ENCODE results near the gene EHMT1.

The EHMT1 gene

DNA sequence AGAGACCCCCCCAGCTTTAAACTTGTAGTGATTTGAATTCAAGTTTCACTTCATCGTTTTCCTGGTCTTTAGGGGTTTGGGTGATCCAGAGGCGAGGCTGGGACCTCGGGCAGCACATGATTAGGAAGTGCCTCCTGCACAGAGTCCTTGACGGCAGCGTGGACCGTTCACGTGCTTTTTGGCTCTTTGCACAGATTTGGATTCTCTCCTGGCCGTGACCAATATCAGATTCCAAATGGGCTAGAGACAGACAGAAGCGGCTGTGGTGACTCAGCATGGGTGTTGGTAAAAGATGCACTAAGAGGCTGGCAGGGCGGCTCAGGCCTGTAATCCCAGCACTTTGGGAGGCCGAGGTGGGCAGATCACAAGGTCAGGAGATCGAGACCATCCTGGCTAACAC is 141.6 kb downstream of the EHMT1 start:
- Histone ChIP-seq H3K4me1 (ENCODE audit: low read length) (peaks cover 17% of the 10 kb centered on the region), H2AFZ (ENCODE audit: low read length) (no peak overlapping the region), H3K36me3 (replicated peaks; ENCODE audit: insufficient read depth, low read length) (peaks cover 6% of the 10 kb centered on the region; the same call in 1 of the 2 replicates), H4K20me1 (ENCODE audit: insufficient read depth, low read length) (no peaks in the 10 kb centered on the region), H3K9me3 (replicated peaks; ENCODE audit: insufficient read depth, low read length) (no peaks in the 10 kb centered on the region), H3K9me2 (replicated peaks; ENCODE audit: insufficient read depth, low read length) (no peaks in the 10 kb centered on the region), H3K79me2 (ENCODE audit: low read length) (peaks cover 16% of the 10 kb centered on the region; the same call in 1 of the 2 replicates), H3K9ac (ENCODE audit: low read length) (no peak overlapping the region), H3K4me2 (ENCODE audit: low read depth, low read length) (no peak overlapping the region), H3K27ac (ENCODE audit: low read length) (no peak overlapping the region), H3F3A (ENCODE audit: insufficient read depth, low read length) (0 out of 2 replicates have a peak, but pooled peaks cover 10% of the 10 kb centered on the region), H3K4me3 (ENCODE audit: low read length) (no peak overlapping the region), H3K27me3 (replicated peaks; ENCODE audit: insufficient read depth, low read length) (no peaks in the 10 kb centered on the region)
- TF ChIP-seq, protein P1, sequence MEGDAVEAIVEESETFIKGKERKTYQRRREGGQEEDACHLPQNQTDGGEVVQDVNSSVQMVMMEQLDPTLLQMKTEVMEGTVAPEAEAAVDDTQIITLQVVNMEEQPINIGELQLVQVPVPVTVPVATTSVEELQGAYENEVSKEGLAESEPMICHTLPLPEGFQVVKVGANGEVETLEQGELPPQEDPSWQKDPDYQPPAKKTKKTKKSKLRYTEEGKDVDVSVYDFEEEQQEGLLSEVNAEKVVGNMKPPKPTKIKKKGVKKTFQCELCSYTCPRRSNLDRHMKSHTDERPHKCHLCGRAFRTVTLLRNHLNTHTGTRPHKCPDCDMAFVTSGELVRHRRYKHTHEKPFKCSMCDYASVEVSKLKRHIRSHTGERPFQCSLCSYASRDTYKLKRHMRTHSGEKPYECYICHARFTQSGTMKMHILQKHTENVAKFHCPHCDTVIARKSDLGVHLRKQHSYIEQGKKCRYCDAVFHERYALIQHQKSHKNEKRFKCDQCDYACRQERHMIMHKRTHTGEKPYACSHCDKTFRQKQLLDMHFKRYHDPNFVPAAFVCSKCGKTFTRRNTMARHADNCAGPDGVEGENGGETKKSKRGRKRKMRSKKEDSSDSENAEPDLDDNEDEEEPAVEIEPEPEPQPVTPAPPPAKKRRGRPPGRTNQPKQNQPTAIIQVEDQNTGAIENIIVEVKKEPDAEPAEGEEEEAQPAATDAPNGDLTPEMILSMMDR (IDR thresholded peaks at IDR 0.05; ENCODE audit: low read length): no peak
- DNase-seq: no peak

DNA sequence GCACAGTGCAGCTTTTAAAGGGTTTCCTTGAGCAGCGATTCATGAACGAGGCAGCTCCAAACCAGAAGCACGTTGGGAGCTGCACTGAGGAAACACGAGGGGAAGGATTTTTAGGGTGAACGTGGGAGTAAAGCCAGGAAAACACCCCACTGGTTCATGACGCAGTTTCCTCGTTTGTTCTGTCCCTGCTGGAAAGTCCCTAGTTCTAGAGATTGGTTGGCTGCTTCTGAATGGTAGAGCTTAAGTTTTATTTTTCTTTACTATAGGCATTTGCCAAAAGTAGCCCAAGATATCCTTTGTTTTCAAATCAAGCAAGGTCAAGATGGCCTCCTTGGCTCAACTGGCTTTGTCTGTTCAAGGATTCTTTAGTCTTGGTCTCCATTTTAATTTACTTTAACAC is 142.2 kb downstream of the EHMT1 start:
- TF ChIP-seq, protein P1 (IDR thresholded peaks at IDR 0.05; ENCODE audit: low read length): no peak
- TF ChIP-seq EZH2 (optimal IDR thresholded peaks at IDR 0.05; ENCODE audit: low read depth, low read length): no peak
- no peak for TF ChIP-seq EZH2phosphoT487 (IDR thresholded peaks at IDR 0.05; ENCODE audit: low read length)
- H3K4me2 ChIP-seq (ENCODE audit: low read depth, low read length): no peak overlapping the region
- no peak overlapping the region for H3K4me3 ChIP-seq (ENCODE audit: low read length)
- no peaks in the 10 kb centered on the region for H3K27me3 ChIP-seq (replicated peaks; ENCODE audit: insufficient read depth, low read length)
- H3K36me3 ChIP-seq (replicated peaks; ENCODE audit: insufficient read depth, low read length): peaks cover 6% of the 10 kb centered on the region; the same call in 1 of the 2 replicates
- H2AFZ ChIP-seq (ENCODE audit: low read length): no peak overlapping the region
- H3K9me3 ChIP-seq (replicated peaks; ENCODE audit: insufficient read depth, low read length): no peaks in the 10 kb centered on the region
- no peaks in the 10 kb centered on the region for H4K20me1 ChIP-seq (ENCODE audit: insufficient read depth, low read length)
- peaks cover 17% of the 10 kb centered on the region for H3K4me1 ChIP-seq (ENCODE audit: low read length)
- H3K9me2 ChIP-seq (replicated peaks; ENCODE audit: insufficient read depth, low read length): no peaks in the 10 kb centered on the region
- H3F3A ChIP-seq (ENCODE audit: insufficient read depth, low read length): 0 out of 2 replicates have a peak, but pooled peaks cover 10% of the 10 kb centered on the region
- H3K9ac ChIP-seq (ENCODE audit: low read length): no peak overlapping the region
- no peak overlapping the region for H3K27ac ChIP-seq (ENCODE audit: low read length)
- peaks cover 16% of the 10 kb centered on the region; the same call in 1 of the 2 replicates for H3K79me2 ChIP-seq (ENCODE audit: low read length)
- no peak for DNase-seq

DNA sequence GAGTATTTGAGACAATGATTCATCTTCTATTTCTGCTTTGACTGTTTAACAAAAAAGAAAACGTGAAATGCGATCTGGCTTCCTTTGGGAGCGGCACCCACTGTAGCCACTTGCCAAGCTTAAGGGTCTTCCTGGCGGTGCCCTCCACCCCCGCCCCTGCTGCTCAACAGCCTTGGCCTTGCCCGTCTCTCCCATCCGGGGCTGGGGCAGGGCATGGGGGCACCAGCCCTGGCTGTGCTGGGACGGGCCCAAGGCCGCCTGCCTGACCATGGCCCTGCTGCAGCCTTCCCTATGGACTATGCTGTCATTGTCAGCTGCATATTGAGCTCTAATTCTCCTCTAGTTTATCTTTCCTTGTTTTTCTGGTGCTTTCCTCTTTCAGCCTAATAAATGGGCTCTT is 143.0 kb downstream of the EHMT1 start:
- Histone ChIP-seq H3K4me2 (ENCODE audit: low read depth, low read length) (no peak overlapping the region), H3K9ac (ENCODE audit: low read length) (no peak overlapping the region), H3F3A (ENCODE audit: insufficient read depth, low read length) (0 out of 2 replicates have a peak, but pooled peaks cover 10% of the 10 kb centered on the region), H3K4me3 (ENCODE audit: low read length) (no peak overlapping the region), H3K9me2 (replicated peaks; ENCODE audit: insufficient read depth, low read length) (no peaks in the 10 kb centered on the region), H3K79me2 (ENCODE audit: low read length) (peaks cover 11% of the 10 kb centered on the region; the same call in 1 of the 2 replicates), H3K36me3 (replicated peaks; ENCODE audit: insufficient read depth, low read length) (peaks cover 6% of the 10 kb centered on the region; the same call in 1 of the 2 replicates), H3K27me3 (replicated peaks; ENCODE audit: insufficient read depth, low read length) (no peaks in the 10 kb centered on the region), H3K9me3 (replicated peaks; ENCODE audit: insufficient read depth, low read length) (no peaks in the 10 kb centered on the region), H3K27ac (ENCODE audit: low read length) (no peak overlapping the region), H3K4me1 (ENCODE audit: low read length) (peaks cover 16% of the 10 kb centered on the region), H2AFZ (ENCODE audit: low read length) (no peak overlapping the region), H4K20me1 (ENCODE audit: insufficient read depth, low read length) (no peaks in the 10 kb centered on the region)
- TF ChIP-seq EZH2phosphoT487 (IDR thresholded peaks at IDR 0.05; ENCODE audit: low read length) (no peak), EZH2 (optimal IDR thresholded peaks at IDR 0.05; ENCODE audit: low read depth, low read length) (no peak)
- DNase-seq: no peak

DNA sequence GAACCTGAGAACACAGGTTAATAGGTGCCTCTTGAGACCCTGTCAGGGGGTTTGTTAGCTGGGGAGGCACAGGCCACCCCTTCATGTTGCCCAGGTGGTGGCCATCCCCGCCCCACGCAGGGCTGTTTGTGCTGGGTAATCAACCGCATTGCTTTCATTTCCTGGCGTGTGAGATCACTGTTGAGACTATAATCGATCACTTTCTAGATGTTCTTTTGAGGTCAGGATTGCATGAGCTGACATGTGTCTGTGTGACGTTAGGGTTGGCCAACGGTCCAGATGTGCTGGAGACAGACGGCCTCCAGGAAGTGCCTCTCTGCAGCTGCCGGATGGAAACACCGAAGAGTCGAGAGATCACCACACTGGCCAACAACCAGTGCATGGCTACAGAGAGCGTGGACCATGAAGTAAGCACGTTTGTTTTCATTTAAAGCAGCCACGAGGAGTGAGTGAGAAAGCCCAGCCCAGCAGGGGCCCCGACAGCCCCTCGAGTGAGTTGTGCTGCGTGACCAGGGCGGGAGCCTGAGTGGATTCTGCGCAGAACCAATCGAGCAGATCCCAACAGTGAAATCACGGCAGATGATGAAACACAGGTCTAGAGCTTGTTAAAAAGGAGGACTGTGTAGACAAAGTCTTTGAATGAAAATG is 143.7 kb downstream of the EHMT1 start:
- Histone ChIP-seq H3K9me3 (replicated peaks; ENCODE audit: insufficient read depth, low read length) (no peaks in the 10 kb centered on the region), H3K79me2 (ENCODE audit: low read length) (peaks cover 9% of the 10 kb centered on the region; the same call in 1 of the 2 replicates), H3K27ac (ENCODE audit: low read length) (no peak overlapping the region), H3K36me3 (replicated peaks; ENCODE audit: insufficient read depth, low read length) (peaks cover 6% of the 10 kb centered on the region; the same call in 1 of the 2 replicates), H3K9ac (ENCODE audit: low read length) (no peak overlapping the region), H3K4me2 (ENCODE audit: low read depth, low read length) (no peak overlapping the region), H2AFZ (ENCODE audit: low read length) (no peak overlapping the region), H3K9me2 (replicated peaks; ENCODE audit: insufficient read depth, low read length) (no peaks in the 10 kb centered on the region), H3K4me1 (ENCODE audit: low read length) (peaks cover 9% of the 10 kb centered on the region), H3K4me3 (ENCODE audit: low read length) (no peak overlapping the region), H3K27me3 (replicated peaks; ENCODE audit: insufficient read depth, low read length) (no peaks in the 10 kb centered on the region), H4K20me1 (ENCODE audit: insufficient read depth, low read length) (no peaks in the 10 kb centered on the region), H3F3A (ENCODE audit: insufficient read depth, low read length) (0 out of 2 replicates have a peak, but pooled peaks cover 4% of the 10 kb centered on the region)
- no peak for DNase-seq
- TF ChIP-seq EZH2 (optimal IDR thresholded peaks at IDR 0.05; ENCODE audit: low read depth, low read length) (no peak), EZH2phosphoT487 (IDR thresholded peaks at IDR 0.05; ENCODE audit: low read length) (no peak)
- TF ChIP-seq, protein P1 (IDR thresholded peaks at IDR 0.05; ENCODE audit: low read length): no peak

All from MM.1S (cell line).